Glutamatergic neuron (in vitro differentiated cells): ENCODE measurements around the gene CCAR1. TPM values are rescaled to one million over a fixed set of nuclear protein-coding genes. Genes with fewer than 3 reads are reported as not detected.

Source experiments
- DNase-seq: peaks from one replicate; pipeline ENCODE4 v3.0.0; 2022
- H3K27ac Mint-ChIP-seq: one replicate; pipeline ENCODE4 v1.8.0; 2020; ENCODE audit warnings: mild to moderate bottlenecking, mixed read lengths, inconsistent platforms; ENCODE audit not compliant: unreplicated experiment
- H3K27me3 Mint-ChIP-seq: one replicate; pipeline ENCODE4 v1.8.0; 2020; ENCODE audit warnings: mild to moderate bottlenecking, moderate library complexity, mixed read lengths, inconsistent platforms; ENCODE audit not compliant: unreplicated experiment
- H3K36me3 Mint-ChIP-seq: one replicate; pipeline ENCODE4 v1.8.0; 2020; ENCODE audit warnings: mild to moderate bottlenecking, mixed read lengths, inconsistent platforms; ENCODE audit not compliant: unreplicated experiment
- H3K4me1 Mint-ChIP-seq: one replicate; pipeline ENCODE4 v1.8.0; 2020; ENCODE audit warnings: mild to moderate bottlenecking, low read depth, mixed read lengths, inconsistent platforms; ENCODE audit not compliant: unreplicated experiment
- H3K4me3 Mint-ChIP-seq: one replicate; pipeline ENCODE4 v1.8.0; 2020; ENCODE audit warnings: mild to moderate bottlenecking, mixed read lengths, inconsistent platforms; ENCODE audit not compliant: unreplicated experiment
- H3K9me3 Mint-ChIP-seq: one replicate; pipeline ENCODE4 v1.8.0; 2020; ENCODE audit warnings: mild to moderate bottlenecking, moderate library complexity, mixed read lengths, inconsistent platforms; ENCODE audit not compliant: unreplicated experiment
- CTCF ChIP-seq: fragments of 200-600 bp; sonication (generic); IDR thresholded peaks from one replicate; pipeline ENCODE4 v1.5.0; 2021; ENCODE audit not compliant: partially characterized antibody, unreplicated experiment
- total RNA-seq: library from RNA; stranded (reverse); fragmentation: NEBNext Ultra II Directional; extraction: Animal tissue kit (Norgen Biotek cat#: 25700); gene quantifications from one replicate; pipeline ENCODE4 v1.2.1, GENCODE V29; 2021; ENCODE audit not compliant: unreplicated experiment

Gene CCAR1
- total RNA-seq, 1 donor from 2014 or later, result 85.5 TPM

DNA sequence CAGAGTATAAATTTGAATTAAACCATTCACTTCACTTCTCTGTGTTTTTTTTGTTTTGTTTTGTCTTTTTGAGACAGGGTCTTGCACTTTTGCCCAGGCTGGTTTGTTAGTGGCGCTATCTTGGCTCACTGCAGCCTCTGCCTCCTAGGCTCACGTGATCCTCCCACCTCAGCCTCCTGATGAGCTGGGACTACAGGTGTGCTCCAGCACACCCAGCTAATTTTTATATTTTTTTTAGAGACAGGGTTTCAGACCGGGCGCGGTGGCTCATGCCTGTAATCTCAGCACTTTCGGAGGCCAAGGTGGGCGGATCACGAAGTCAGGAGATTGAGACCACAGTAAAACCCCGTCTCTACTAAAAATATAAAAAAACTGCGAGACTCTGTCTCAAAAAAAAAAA is 69.4 kb downstream of the CCAR1 start:
- H3K4me1 Mint-ChIP-seq, result no peaks in the 10 kb centered on the region
- no peaks in the 10 kb centered on the region for H3K27me3 Mint-ChIP-seq
- H3K36me3 Mint-ChIP-seq, result no peaks in the 10 kb centered on the region
- no peaks in the 10 kb centered on the region for H3K9me3 Mint-ChIP-seq
- H3K27ac Mint-ChIP-seq, result no peak overlapping the region
- DNase-seq, result no peak
- H3K4me3 Mint-ChIP-seq, result no peak overlapping the region
- no peak for TF ChIP-seq CTCF

DNA sequence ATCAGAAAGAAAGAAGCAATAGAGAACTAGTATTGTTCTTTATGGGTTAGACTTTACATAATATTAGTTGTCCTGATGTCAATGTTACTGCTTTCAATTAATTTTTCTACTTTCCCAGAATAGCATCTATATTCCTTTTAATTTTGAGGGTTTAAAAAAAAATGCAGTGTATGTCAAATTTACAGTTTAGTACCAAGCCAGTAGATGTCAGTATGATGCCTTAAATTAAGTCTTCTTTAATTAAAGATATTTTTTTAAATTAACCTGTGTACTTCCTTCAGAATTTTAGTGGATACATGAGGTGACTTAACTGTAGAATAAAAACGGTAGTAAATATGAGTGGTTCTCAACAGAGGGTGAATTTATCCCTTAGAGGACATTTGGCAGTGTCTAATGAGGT is 71.1 kb downstream of the CCAR1 start:
- Mint-ChIP-seq H3K27ac (no peak overlapping the region), H3K27me3 (no peaks in the 10 kb centered on the region), H3K9me3 (no peaks in the 10 kb centered on the region), H3K36me3 (no peaks in the 10 kb centered on the region), H3K4me1 (no peaks in the 10 kb centered on the region), H3K4me3 (no peak overlapping the region)
- TF ChIP-seq CTCF, result no peak
- DNase-seq, result no peak

- H3K9me3 Mint-ChIP-seq, result no peaks in the 10 kb centered on the region
- H3K27me3 Mint-ChIP-seq, result no peaks in the 10 kb centered on the region
- H3K4me1 Mint-ChIP-seq, result no peaks in the 10 kb centered on the region
- no peaks in the 10 kb centered on the region for H3K36me3 Mint-ChIP-seq
- no peak overlapping the region for H3K27ac Mint-ChIP-seq
- no peak for TF ChIP-seq CTCF
- no peak overlapping the region for H3K4me3 Mint-ChIP-seq
- no peak for DNase-seq
Measured at GRCh38 chr10:68795886-68796532, 75.0 kb downstream of the CCAR1 start.

DNA sequence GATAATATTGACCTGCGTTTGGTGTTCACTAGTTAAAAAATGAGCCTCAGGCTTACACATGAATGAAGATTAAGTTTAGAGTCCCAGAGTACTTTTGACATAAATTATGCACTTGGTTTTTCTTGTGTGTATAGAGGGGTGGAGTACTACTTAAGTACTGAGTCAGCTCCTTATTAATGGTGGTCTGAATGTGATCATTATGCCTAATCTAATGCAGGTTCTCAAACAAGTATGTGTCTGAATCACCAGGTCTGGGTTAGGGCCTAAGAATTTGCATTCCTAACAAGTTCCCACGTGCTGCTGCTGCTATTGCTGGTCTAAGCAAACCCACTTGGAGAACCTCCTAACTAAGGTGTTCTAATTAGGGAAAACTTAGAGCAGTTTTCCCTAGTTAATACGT is 75.6 kb downstream of the CCAR1 start:
- Mint-ChIP-seq H3K27ac (no peak overlapping the region), H3K9me3 (no peaks in the 10 kb centered on the region), H3K36me3 (no peaks in the 10 kb centered on the region), H3K27me3 (no peaks in the 10 kb centered on the region), H3K4me3 (no peak overlapping the region), H3K4me1 (no peaks in the 10 kb centered on the region)
- no peak for TF ChIP-seq CTCF
- DNase-seq, result no peak

DNA sequence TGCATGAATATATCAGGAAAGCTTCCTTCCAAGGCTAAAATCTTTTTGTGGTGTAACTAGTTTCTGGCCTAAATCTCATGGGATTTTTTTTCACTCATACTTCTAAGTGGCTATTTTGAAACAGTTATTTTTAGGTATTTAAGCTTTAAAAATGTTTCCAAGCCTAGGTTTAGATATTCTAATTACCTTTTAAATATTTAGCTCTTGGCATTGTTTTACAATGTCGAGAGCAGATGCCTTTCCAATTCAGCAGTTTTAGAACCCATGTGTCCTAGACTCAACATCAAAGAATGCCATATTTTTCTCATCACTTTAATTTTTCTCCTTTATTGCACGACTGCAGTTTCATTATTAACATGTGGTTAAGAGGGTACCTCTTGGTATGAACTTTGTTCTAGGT is 79.2 kb downstream of the CCAR1 start:
- no peaks in the 10 kb centered on the region for H3K27me3 Mint-ChIP-seq
- H3K4me3 Mint-ChIP-seq, result no peak overlapping the region
- no peaks in the 10 kb centered on the region for H3K36me3 Mint-ChIP-seq
- no peak overlapping the region for H3K27ac Mint-ChIP-seq
- no peak for TF ChIP-seq CTCF
- H3K4me1 Mint-ChIP-seq, result no peaks in the 10 kb centered on the region
- no peak for DNase-seq
- no peaks in the 10 kb centered on the region for H3K9me3 Mint-ChIP-seq
